GM21360 (cell line): ENCODE measurements around the gene PARN.
"Not testable (repeated sequence)": the region's sequence is repeated elsewhere in the genome, so short reads cannot be mapped to it uniquely, and the experiment has no call there.

Experiments used
- ATAC-seq: cut with Tn5 transposase; IDR thresholded peaks from one replicate; pipeline ENCODE4 v1.9.1; 2021; ENCODE audit warnings: mild to moderate bottlenecking, moderate library complexity; ENCODE audit not compliant: unreplicated experiment

Gene PARN

DNA sequence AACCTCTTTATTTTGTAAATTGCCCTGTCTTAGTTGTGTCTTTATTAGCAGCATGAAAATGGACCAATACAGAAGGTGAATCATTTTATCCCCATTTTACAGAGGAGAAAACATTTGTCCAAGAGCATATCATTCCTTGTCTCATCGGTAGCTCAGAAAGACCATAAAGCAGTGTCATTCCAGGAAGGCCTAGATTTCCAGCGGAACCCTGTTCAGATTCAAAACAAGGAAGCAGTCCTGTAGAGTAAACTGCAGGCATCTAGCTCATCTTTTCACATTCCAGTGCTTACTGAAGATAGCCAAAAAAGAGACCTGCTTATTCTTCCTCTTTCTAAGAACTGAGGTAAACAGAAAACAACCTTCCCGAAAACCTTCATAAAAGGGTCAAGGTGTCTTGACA lies 54.0 kb downstream of the PARN start:
- ATAC-seq = no peak

DNA sequence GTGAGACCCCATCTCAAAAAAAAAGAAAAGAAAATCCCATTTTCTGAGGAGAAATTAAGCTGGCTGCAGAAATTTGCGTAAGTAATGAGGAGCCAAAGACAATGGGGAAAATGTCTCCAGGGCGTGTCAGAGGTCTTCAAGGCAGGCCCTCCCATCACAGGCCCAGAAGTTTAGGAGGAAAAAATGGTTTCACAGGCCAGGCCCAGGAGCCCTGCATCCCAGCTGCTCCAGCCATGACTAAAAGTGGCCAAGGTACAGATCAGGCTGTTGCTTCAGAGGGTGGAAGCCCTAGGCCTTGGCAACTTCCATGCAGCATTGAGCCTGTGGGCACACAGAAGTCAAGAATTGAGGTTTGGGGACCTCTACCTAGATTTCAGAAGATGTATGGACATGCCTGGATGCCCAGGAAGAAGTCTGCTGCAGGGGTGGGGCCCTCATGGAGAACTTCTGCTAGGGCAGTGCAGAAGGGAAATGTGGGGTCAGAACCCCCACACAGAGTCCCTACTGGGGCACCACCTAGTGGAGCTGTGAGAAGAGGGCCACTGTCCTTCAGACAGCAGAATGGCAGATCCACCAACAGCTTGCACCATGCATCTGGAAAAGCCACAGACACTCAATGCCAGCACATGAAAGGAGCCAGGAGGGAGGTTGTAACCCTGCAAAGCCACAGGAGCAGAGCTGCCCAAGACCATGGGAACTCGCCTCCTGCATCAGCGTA lies 55.2 kb downstream of the PARN start:
- ATAC-seq = not testable (repeated sequence)

DNA sequence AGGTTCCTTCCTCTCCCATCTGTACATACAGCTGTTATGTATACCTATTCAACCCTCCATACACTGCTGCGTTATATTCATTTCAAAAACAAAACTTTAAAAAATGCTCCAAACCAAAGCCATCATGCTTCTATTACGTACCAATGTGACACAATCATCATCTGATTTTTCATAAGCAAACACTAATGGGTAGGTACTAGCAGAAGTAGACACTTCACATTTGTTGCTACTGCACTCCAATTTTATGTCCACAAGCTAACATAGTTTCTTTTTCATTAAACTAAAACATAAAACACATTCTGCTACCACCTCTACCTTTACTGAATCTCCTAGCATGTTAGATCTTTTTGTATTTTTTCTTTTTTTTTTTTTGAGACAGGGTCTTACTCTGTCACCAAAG lies 57.5 kb downstream of the PARN start:
- no peak for ATAC-seq

DNA sequence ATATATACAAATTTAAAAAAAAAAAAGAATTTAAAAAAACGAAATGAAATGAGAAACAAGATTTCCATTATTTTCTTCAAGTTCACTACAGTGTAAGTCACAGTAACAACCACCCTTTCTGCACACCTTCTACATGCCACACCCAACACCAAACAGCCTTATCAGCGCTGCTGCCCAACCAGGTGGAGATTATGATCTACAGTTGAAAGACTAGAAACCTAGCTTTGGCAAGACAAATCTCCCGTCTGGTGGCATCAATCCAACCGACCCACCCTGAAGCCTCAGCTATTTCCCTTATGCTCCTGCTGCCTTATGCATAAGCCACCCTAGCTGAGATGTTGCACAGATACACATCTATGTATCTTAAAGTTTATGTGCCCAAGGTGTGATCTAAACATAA lies 60.8 kb downstream of the PARN start:
- no peak for ATAC-seq

DNA sequence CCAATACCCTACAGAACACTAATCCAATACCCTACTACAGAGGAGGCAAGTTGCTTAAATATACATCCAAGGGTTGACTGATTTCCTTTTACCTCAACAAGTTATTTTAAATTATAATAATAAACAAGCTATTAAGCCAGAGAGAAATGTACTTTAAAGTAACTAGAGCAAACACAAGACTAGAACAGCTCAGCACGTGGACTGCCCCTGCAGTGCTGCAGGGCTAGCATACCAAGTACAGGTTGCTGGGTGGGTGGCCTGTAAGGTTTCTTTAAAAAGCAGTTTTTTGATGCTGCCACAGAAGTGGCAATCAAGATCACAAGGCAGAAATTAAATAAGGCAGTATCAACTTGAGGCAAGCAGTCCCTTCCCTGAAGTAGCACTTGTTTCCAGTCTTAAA lies 63.5 kb downstream of the PARN start:
- no peak for ATAC-seq

DNA sequence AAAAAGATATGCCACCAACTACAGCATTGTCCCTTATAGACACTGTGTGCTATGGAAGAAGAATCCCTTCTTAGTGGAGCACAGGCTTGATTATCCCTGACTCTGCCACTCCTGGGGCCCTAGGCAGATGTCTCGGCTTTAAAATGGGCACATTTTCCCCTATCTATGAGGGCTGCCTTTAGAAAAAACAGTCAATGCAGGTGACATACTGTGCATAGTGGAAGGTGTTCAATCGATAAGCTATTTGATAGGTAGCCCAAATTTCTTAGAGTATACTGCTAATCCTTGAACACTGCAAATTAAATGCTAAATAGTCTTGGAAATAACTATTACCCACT lies 64.4 kb downstream of the PARN start:
- ATAC-seq = no peak

DNA sequence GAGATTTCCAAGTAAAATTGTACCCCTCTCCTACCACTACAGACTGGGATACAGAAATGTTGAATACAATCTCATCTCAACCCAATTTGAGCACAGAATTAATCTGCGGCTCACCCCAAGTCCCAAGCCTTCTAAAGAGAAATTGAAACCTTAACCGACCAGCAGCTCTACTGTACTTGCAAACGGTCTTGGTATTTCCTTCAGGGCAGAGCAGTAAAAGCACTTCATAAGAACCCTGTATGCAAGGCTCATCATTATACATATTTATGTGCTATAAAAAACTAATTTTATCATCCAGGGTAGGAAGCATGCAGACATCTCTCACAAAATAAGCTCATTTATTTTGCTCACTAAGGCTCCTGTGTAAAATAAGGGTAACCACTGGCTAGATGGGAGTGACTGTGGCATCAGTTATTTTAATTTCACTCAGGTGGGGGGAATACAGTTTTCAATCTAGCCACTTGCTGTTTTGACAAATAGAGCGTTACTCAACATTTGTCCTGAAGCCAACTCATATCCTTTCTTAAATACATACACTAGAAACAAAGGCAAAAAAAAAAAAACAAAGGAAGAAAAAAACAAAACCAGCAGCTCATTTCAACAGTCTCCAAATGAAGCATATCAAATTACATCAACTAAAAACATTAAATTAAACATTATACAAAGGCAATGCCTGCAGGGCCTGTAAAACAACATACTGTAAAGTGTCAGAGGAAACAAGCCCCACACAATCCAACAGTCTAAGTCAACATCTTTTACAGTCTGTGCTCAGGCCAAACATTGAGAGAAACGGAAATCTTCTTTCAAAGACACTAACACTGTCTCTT lies 65.0 kb downstream of the PARN start:
- no peak for ATAC-seq

DNA sequence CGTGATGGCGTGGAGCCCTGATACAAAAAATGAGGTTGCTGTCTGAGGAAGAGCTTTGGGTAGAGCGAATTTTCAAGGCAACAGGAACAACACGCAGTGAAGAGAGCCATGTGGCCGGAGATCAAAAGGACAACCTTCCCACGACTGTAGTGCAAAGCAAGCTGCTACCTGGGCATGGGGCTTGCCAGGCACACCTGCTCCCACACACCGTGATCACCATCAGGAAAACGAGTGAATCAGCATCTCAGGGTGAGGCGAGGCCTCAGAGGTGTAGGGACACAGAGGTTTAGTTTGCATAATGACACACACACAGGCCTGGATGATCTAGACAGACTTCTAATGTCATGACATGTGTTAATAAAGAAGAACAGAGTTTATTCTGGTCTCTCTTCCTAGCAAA lies 65.7 kb downstream of the PARN start:
- ATAC-seq = no peak

DNA sequence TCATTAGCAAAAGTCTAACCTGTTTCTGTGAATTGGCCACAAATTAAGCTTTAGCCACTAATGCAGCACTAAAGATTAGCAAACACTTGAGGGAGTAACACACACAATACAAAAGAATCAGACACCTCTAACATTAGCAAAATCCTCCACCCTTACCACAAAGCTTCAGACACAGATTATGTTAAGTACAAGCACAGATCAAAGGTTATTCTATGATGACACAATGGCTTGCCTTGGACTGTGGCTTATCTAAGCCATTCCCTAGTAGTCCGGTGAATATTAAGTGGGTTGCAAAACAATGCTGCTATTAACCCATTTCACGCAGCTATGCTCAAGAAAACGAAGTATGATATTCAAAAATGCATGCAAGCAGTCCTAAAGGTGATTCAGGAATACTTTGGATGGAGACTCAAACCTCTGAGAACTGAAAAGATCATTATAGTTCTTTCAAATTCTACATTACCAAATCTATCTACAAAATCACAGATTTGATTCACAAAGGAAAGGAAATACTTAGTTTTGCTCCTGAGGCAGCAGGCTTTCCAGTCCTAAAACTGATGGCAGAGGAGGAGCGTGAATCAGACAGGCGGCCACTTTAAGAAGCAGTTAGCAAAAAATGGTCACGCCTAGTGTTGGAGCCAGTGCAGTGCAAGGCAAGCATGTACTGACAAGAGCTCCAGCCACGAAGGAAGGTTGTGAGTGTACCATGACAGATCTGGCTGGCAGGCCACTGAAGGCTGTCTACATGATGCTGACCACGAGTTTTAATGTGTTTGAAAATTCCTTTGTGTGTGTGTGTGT lies 67.2 kb downstream of the PARN start:
- no peak for ATAC-seq

DNA sequence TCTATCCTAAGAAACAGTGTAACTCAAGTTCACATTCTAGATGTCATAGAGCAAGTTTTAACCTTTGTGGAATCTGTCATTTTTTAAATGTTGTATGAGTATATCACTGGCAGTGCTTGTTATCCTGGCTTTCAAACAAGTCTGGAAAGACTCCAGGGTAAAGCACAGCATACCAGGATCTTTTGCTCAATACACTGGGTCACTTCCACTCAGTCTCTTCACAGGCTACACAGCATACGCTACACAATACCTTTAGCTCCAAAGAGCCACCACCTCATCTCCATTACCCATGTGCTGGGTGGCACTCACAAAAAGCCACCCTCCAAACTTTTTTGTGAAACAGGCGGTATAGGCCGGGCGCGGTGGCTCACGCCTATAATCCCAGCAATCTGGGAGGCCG lies 69.5 kb downstream of the PARN start:
- no peak for ATAC-seq

DNA sequence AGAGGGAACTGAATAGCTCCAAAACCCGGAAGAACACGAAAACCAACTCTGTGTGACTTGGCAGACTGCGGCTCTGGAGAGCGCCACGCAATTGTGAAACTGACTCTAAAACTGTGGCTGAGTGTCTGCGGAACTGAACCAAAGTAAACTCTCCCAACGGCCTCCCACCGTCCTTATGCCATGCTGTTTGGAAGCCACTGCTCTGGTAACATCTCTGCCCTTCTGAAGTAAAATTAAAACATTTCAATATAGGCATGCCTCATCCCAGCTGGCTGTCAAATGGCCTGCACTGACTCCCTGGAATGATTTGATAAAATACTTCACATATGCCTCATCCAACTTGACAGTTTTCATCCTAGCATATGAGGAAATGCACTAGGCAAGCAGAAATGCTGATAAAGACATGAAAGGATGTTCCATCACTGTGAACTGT lies 70.2 kb downstream of the PARN start:
- no peak for ATAC-seq

DNA sequence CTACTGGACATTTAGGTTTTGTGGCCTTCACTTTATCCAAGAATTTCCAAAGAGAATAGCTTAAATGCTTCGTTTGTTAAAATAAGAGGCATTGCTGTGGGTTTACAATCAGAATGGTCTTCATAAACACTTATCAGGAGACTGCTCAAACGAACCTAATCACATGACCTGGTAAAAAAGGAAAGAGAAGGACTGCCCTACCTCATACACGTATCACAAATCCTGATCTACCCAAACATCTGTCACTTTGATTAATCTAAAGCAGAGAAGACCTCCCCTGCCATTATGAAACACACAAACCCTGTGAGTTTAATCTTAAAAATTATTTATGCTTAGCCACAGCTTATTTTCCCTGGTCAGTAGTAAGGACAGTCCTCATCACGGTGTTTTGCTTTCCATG lies 76.6 kb downstream of the PARN start:
- ATAC-seq = no peak

DNA sequence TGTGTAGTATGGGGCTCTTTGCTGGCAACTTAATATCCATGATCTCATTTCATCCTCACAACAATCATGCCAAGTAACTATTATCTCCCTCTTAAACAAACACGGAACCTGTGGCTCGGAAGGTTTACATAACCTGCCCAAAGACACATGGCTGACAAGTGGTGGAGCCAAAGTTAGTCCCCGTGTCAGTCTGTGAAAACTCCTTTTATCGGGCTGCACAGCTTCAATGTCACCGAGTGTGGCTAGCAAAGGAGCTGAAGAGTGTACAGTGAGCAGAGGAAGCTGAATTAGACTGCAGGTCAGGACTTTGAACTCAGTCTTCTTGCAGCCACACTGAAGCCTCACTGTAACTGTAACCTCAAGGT lies 80.3 kb downstream of the PARN start:
- no peak for ATAC-seq

DNA sequence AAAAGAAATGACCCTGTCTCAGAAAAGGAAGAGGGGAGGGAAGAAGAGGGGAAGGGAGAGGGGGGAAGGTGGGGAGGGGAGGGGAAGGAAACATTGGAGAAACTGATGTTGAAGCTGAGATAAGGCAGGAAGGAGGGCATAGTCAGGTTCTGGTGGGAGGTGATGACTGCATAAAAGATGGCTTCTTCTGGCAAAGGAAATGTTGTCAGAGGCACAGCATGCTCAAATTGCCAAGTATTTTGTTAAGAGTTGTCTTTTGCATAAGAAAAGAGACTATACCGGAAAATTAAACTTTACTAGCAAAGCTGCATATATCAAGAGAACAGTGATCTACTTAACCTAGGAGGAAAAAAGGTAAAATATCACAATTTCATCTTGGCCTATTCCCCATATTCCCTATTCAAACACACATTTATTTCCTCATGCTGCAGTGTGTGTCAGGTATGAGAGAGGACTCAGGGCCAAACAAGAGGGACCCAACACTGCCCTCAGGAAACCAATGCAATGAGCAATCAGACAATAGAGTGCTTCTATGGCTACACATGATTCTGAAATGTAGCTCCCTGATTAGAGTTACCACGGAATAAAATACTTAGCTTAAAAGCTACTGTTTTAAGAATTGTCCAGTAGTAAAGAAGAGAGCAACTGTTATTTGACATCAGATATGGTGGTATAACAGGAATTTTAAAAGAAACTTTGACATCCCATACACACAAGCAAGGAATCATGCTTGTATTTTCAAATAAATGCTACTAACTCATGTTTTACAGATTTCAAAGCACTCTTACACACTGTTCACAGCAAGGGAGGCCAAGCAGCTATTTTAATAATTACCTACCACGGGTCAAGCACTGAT lies 80.9 kb downstream of the PARN start:
- ATAC-seq = no peak

DNA sequence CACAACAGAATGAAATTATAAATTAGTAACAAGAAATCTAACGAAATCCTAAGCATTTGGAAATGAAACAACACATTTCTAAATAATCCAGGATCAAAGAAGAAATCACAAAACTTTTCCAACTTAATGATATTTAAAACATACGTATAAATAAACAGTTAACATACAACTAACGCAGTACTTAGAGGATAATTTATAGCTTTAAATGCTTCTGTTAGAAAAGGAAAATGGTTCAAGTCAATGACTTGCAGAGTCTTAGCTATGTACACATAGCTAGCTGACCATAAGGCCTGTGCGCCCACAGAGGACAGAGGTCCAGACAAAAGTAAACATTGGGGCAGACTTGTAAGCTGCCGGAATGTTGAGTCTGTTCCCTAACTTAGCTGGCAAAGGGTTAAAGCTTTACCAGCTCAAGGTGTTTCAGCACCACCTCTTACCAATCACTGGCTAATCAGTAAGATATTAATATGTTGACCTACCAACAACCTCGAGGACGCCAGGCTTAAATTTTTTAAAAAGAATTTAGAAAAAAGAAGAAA lies 84.6 kb downstream of the PARN start:
- no peak for ATAC-seq

DNA sequence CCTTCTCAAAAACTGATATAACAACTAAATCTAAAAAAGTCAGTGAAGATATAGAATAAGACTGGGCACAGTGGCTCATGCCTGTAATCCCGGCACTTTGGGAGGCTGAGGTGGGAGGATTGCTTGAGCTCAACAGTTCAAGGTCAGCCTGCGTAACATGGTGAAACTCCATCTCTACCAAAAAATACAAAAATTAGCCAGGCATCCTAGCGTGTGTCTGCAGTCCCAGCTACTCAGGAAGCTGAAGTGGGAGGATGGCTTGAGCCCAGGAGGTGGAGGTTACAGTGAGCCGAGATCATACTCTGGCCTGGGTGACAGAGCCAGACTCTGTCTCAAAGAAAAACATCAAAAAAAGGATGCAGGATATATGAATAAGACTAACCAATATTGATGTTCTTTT lies 85.2 kb downstream of the PARN start:
- not testable (repeated sequence) for ATAC-seq

DNA sequence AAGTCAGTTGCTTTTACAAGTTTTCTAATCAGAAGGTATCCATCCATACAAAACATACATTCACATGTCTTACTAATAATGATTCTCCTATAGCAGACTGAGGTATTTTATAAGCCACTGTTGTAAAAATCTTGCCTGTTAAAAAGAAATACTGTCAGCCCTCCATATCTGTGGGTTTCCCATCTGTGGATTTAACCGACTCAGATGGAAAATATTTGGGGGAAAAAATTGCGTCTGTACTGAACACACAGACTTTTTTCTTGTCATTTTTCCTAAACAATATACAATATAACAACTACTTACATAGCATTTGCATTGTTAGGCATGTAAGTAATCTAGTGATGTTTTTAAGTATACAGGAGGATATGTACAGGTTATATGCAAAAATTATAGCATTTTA lies 90.4 kb downstream of the PARN start:
- no peak for ATAC-seq

DNA sequence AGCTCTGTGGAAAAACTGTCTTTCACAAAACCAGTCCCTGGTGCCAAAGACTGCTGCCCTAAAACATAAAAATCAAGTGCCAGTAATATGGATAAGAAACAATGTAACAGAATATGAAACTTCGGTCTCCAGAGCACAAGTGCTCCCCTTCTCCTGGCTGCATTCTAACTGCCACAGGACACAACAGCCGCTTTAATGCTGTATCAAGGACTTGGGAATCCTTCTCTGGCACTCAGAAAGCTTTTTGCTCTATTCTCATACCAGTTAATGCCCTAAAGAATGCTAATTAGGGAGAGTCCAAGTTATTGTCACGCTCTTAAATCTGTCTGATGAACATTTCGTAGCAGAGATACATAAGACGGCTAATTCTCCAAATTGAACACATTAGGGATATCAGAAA lies 90.9 kb downstream of the PARN start:
- no peak for ATAC-seq

DNA sequence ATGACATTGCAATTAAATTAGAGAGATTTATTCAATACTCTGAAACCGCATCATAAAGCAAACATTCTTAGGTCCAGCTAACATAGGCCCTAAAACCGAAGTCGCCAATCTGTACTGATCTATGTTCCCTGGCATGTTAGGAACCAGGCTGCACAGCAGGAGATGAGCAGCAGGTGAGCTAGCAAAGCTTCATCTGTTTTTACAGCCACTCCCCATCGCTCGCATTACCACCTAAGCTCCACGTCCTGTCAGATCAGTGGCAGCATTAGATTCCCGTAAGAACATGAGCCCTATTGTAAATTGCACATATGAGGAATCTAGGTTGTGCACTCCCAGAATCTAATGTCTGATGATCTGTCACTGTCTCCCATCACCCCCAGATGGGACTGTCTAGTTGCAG lies 91.5 kb downstream of the PARN start:
- no peak for ATAC-seq

DNA sequence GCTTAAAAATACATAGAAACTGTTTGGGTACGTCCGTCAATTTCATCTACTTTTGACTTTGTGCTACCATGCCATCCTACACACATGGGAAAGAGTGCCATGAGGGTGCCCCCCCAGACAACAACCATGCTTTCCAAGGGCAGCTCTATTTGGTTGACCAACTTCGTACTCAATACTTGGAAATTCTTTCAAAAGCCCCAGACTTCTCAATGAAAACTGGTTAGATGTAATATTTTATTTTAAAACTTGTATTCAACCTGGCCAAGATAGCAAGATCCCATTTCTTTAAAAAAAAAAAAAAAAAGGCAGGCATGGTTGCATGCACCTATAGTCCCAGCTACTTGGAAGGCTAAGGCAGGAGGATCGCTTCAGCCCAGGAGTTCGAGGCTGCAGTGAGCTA lies 98.4 kb downstream of the PARN start:
- ATAC-seq = no peak

DNA sequence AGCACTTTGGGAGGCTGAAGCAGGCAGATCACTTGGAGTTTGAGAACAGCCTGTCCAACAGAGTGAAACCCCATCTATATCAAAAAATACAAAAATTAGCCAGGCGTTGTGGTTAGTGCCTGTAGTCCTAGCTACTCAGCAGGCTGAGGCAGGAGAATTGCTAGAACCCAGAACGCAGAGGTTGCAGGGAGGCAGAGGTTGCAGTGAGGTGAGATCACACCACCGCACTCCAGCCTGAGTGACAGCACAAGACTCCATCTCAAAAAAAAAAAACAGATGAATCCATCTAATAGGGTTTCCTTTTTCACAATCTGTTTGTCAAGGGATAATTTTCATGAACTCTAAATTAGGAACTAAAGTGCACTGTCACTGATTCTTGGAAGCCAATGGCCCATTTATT lies 99.0 kb downstream of the PARN start:
- no peak for ATAC-seq
